Fibroblast of lung (primary cell): ENCODE results near the gene WDR20.

Experiments
- EZH2 ChIP-seq: IDR thresholded peaks from 2 replicates; pipeline ENCODE4 v1.5.1; 2012; ENCODE audit warnings: low read length, control low read depth, mild to moderate bottlenecking; ENCODE audit errors: missing control alignments
- TF ChIP-seq, protein P1 (sequence below), 2 donors: IDR thresholded peaks in 1 of 2; conservative IDR thresholded peaks in 1 of 2; 1 replicate in 1 of 2; 2 replicates in 1 of 2; pipeline ENCODE4 v1.5.1; 2011 to 2012; ENCODE audit warnings: low read length in 2 of 2, control low read depth in 1 of 2, inconsistent platforms in 1 of 2, low read depth in 1 of 2, mild to moderate bottlenecking in 1 of 2

DNA sequence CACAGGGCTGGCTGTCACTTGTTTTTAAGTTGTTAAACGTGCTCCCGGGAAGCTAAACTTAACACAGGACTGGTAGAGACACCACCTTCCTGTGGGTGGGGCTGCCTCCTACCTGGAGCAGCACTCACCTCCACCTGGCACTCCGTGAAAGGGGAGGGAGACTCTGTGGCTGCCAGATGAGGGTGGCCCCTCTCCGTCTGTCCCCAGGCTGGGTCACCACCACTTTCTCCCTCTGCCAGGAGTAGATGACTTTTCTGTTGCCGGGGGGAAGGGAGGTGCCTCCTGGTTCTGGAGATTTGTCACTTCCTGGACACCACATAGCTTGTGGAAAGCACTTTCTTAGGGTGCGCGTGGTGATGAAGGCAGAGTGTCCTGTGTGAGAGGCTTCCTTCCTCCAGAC, 81.3 kb downstream of the WDR20 start:
- TF ChIP-seq EZH2, result no peak
- TF ChIP-seq, protein P1, sequence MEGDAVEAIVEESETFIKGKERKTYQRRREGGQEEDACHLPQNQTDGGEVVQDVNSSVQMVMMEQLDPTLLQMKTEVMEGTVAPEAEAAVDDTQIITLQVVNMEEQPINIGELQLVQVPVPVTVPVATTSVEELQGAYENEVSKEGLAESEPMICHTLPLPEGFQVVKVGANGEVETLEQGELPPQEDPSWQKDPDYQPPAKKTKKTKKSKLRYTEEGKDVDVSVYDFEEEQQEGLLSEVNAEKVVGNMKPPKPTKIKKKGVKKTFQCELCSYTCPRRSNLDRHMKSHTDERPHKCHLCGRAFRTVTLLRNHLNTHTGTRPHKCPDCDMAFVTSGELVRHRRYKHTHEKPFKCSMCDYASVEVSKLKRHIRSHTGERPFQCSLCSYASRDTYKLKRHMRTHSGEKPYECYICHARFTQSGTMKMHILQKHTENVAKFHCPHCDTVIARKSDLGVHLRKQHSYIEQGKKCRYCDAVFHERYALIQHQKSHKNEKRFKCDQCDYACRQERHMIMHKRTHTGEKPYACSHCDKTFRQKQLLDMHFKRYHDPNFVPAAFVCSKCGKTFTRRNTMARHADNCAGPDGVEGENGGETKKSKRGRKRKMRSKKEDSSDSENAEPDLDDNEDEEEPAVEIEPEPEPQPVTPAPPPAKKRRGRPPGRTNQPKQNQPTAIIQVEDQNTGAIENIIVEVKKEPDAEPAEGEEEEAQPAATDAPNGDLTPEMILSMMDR (conservative IDR thresholded peaks at IDR 0.05 in 1 of 2, IDR thresholded peaks at IDR 0.05 in 1 of 2; ENCODE audit: low read depth in 1 of 2, low read length in 2 of 2), result no peak
